Esophagus squamous epithelium (tissue), 4 donors: ENCODE results near the gene C19orf18.

ENCODE experiments used
- POLR2A ChIP-seq, 4 donors: fragments of 450-650 bp; IDR thresholded peaks; one replicate each; pipeline ENCODE4 v1.6.1; 2017; ENCODE audit warnings: antibody characterized with exemption in 4 of 4, mild to moderate bottlenecking in 4 of 4, moderate library complexity in 3 of 4
- TF ChIP-seq, protein P1 (sequence below), 6 experiments: fragments of 450-650 bp in 4 of 6; fragments of 200-600 bp in 2 of 6; sonication (generic) in 2 of 6; IDR thresholded peaks; one replicate each; pipeline ENCODE4 v1.5.1; 2016 to 2019; ENCODE audit warnings: antibody characterized with exemption in 6 of 6, mild to moderate bottlenecking in 4 of 6, moderate library complexity in 4 of 6

DNA sequence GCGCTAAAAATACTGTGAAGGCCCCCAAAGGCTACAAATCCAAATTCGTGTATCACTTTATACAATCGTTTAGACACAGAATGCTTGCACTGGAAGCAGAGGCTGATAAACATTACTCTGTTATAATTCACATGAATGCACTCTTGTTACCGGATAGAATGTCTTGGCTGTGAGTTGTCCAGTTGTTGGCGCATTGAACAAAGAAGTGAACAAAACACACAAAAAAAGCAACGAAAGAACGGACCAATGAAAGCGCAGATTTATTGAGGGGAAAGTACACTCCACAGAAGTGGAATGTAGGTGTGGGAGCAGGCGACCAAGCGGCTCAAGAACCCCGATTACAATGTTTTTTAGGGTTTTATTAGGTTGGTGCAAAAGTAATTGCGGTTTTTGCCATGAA lies 38.6 kb downstream of the C19orf18 start:
- TF ChIP-seq, protein P1, sequence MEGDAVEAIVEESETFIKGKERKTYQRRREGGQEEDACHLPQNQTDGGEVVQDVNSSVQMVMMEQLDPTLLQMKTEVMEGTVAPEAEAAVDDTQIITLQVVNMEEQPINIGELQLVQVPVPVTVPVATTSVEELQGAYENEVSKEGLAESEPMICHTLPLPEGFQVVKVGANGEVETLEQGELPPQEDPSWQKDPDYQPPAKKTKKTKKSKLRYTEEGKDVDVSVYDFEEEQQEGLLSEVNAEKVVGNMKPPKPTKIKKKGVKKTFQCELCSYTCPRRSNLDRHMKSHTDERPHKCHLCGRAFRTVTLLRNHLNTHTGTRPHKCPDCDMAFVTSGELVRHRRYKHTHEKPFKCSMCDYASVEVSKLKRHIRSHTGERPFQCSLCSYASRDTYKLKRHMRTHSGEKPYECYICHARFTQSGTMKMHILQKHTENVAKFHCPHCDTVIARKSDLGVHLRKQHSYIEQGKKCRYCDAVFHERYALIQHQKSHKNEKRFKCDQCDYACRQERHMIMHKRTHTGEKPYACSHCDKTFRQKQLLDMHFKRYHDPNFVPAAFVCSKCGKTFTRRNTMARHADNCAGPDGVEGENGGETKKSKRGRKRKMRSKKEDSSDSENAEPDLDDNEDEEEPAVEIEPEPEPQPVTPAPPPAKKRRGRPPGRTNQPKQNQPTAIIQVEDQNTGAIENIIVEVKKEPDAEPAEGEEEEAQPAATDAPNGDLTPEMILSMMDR (IDR thresholded peaks at IDR 0.05): no peak
- TF ChIP-seq POLR2A (IDR thresholded peaks at IDR 0.05): no peak
